Pancreas (tissue), 10 donors: ENCODE data around the gene MED14. TPM values are rescaled to one million over a fixed set of nuclear protein-coding genes. Genes with fewer than 3 reads are reported as not detected.

ENCODE experiments used
- ATAC-seq, 4 donors: fragments of 200-7000 bp; cut with Tn5 transposase; one replicate each; pipeline versions ENCODE4 v1.8.0 to v1.9.1; 2020; ENCODE audit warnings: mild to moderate bottlenecking in 4 of 4, moderate library complexity in 4 of 4
- DNase-seq, 6 donors: peaks; one replicate each; pipeline ENCODE4 v3.0.0-alpha.2; 2020
- FAIRE-seq: peaks from 2 replicates; lab custom pipeline; 2012; peaks lifted over from hg19 to GRCh38; lab: Jason Lieb, UNC
- H3K27ac ChIP-seq, 4 donors: fragments of 200-600 bp; sonication (generic); 1 replicate in 3 of 4; 2 replicates in 1 of 4; pipeline versions ENCODE4 v1.5.0 to v1.8.0; 2020
- H3K27me3 ChIP-seq, 4 donors: fragments of 200-600 bp; one replicate each; pipeline ENCODE4 v1.8.0; 2021
- H3K36me3 ChIP-seq, 3 donors: fragments of 200-600 bp; sonication (generic) in 1 of 3; one replicate each; pipeline versions ENCODE4 v1.5.0 to v1.8.0; 2020 to 2021
- H3K4me1 ChIP-seq, 3 donors: fragments of 200-600 bp; one replicate each; pipeline ENCODE4 v1.8.0; 2021
- H3K4me3 ChIP-seq, 4 donors: fragments of 200-600 bp; sonication (generic) in 2 of 4; one replicate each; pipeline versions ENCODE4 v1.5.0 to v1.8.0; 2020 to 2021
- H3K9me3 ChIP-seq, 4 donors: fragments of 200-600 bp; one replicate each; pipeline ENCODE4 v1.8.0; 2021
- WGBS, 2 donors: extraction: QIAGEN DNeasy Blood & Tissue Kit; methylation state at CpG; one replicate each; pipeline ENCODE4 v1.1.7; 2013; 5-methylcytosine and 5-hydroxymethylcytosine counted together
- intact Hi-C, 3 donors: fragments of 100-400 bp; cut with DNase I; formaldehyde crosslinking; loops; one replicate each; pipeline versions ENCODE4 v1.11.1 to v1.14.2; 2022
- polyA plus RNA-seq, 2 donors: library from polyadenylated mRNA; stranded (reverse); fragments of 200-250 nt; gene quantifications; one replicate each; pipeline ENCODE4 v1.2.3, GENCODE V29; 2013
- total RNA-seq, 6 donors: library from RNA; stranded (reverse); fragmentation: NEBNext Ultra II Directional in 4 of 6; extraction: Animal tissue kit (Norgen Biotek cat#: 25700) in 4 of 6; gene quantifications; one replicate each; pipeline versions ENCODE4 v1.2.1 to v1.2.4, GENCODE V29; 2021 to 2023
- TF ChIP-seq, protein P1 (sequence below), 4 donors: fragments of 200-600 bp; sonication (generic) in 3 of 4; IDR thresholded peaks; one replicate each; pipeline versions ENCODE4 v1.5.0 to v1.8.0; 2021; ENCODE audit warnings: antibody characterized with exemption in 4 of 4
- donor health status: healthy with polysubstance abuse.
- donor health status: DM: no; HTN: no; CAD: no; lungs with moderate emphysema.
- donor health status: DM: no; HTN: no; CAD: no.
- donor health status: control.
- donor health status: control.
- donor health status: Bipolar disorder and iron deficiency.
- donor health status: DM: yes; HTN: yes; CAD: no.
- donor health status: DM: no; HTN: no; CAD: no.
- donor health status: DM: no; HTN: no; CAD: no.
- donor health status: DM: yes; HTN: yes; CAD: no.

Gene MED14
- total and polyA plus RNA-seq, 8 donors, result 7.6 to 27.9 (median 16.3) TPM

DNA sequence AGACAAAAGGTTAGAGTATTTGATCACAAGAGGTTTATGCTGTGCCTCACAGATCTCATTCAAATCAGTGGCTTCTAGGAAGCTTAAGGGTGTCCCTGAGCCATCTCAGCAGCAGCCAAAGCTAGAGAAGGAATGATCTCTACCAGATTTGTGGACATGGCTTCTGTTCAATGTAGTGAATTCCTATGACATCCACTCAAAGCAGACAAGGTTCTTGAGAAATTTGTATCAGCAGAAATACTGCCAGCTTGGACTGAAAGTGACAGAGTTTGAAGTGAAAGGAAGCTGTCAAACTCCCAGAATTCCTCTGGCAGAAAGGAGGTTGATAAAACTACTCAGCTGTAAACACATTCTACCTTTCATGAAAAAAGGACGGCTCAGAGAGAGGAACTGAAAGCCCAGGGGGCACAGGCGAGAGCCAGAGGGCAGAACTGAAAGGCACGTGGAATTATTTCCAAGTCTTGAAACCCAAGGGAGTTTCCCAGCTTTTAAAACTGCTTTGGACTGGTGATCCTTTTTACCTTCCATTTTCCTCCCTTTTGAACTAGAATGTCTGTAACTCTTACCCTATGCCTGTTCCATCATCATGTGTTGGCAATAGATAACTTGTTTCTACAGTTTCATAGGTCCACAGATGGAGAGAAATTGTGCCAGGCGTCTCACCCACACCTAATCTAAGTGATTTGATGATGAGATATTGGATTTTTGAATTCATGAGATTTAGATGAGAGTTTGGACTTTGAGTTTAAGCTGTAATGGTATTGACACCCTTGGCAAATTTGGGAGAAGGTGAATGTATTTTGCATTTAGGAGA lies 14.5 kb upstream of the MED14 start:
- H3K4me3 ChIP-seq, result no peak overlapping the region
- FAIRE-seq, result no peak

DNA sequence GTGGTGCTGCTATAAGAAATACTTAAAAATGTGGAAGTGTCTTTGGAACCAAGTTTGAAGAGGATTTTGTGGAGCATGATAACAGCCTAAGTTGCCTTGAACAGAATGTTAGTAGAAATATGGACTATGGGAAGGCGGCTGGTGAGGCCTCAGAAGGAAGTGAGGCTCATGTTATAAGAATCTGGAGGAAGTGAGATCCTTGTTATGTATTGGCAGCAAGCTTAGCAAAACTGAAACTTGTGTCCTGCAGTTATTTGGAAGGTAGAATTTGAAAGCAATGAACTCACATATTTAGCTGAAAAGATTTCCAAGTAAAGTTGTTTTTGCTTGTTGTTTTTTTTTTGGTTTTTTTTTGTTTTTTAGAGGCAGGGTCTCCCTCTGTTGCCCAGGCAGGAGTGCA lies 13.6 kb upstream of the MED14 start:
- Histone ChIP-seq H3K9me3 (no peaks in the 10 kb centered on the region), H3K4me3 (no peak overlapping the region), H3K4me1 (no peaks in the 10 kb centered on the region), H3K27ac (no peak overlapping the region), H3K27me3 (peaks cover 0 to 32% (median 2%) of the 10 kb centered on the region in 4 donors), H3K36me3 (no peaks in the 10 kb centered on the region)
- DNase-seq (no peak), ATAC-seq (no peak), FAIRE-seq (no peak)
- WGBS, 2 donors, result 55 to 71% methylated on average over 1 of the region's 1 CpG
- TF ChIP-seq, protein P1, sequence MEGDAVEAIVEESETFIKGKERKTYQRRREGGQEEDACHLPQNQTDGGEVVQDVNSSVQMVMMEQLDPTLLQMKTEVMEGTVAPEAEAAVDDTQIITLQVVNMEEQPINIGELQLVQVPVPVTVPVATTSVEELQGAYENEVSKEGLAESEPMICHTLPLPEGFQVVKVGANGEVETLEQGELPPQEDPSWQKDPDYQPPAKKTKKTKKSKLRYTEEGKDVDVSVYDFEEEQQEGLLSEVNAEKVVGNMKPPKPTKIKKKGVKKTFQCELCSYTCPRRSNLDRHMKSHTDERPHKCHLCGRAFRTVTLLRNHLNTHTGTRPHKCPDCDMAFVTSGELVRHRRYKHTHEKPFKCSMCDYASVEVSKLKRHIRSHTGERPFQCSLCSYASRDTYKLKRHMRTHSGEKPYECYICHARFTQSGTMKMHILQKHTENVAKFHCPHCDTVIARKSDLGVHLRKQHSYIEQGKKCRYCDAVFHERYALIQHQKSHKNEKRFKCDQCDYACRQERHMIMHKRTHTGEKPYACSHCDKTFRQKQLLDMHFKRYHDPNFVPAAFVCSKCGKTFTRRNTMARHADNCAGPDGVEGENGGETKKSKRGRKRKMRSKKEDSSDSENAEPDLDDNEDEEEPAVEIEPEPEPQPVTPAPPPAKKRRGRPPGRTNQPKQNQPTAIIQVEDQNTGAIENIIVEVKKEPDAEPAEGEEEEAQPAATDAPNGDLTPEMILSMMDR (IDR thresholded peaks at IDR 0.05), result no peak
- intact Hi-C loops, result no loop called here

More for the DNA sequence above, 14.5 kb upstream of the MED14 start:
- Histone ChIP-seq H3K27ac (no peak overlapping the region), H3K4me1 (no peaks in the 10 kb centered on the region), H3K36me3 (no peaks in the 10 kb centered on the region), H3K27me3 (peaks cover 0 to 30% (median 1%) of the 10 kb centered on the region in 4 donors), H3K9me3 (no peaks in the 10 kb centered on the region)
- WGBS, 2 donors, result 34 to 49% methylated on average over 4 of the region's 4 CpGs
- peak in 2 of 4 donors; percentile 11 to 36 for ATAC-seq
- TF ChIP-seq, protein P1 (IDR thresholded peaks at IDR 0.05), result no peak
- no peak for DNase-seq
- intact Hi-C loops, result no loop called here

DNA sequence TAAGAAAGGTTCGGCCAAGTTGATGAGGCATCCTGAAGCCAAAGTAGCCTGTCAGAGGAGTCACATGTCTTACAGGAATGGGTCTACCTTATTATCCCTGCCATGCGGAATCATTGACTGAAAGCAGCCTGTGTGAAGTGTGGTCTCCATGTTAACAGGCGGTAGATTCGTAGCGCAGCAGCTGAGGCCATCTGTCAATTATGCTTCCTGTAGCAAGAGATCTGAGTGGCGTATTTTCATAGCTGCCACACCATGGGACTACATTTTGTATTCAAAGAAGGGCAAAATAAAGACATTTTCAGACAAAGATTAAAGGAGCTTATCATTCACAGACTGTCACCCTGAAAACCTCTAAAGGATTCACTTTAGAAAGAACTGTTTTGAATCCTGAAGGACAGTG lies 11.2 kb upstream of the MED14 start:
- TF ChIP-seq, protein P1 (IDR thresholded peaks at IDR 0.05), result no peak
- Histone ChIP-seq H3K27me3 (peaks cover 0 to 21% (median 2%) of the 10 kb centered on the region in 4 donors), H3K4me3 (no peak overlapping the region), H3K27ac (no peak overlapping the region), H3K36me3 (no peaks in the 10 kb centered on the region), H3K4me1 (no peaks in the 10 kb centered on the region), H3K9me3 (no peaks in the 10 kb centered on the region)
- intact Hi-C loops, result no loop called here
- WGBS, 2 donors, result 83 to 90% methylated on average over 6 of the region's 6 CpGs
- ATAC-seq (no peak), DNase-seq (no peak), FAIRE-seq (no peak)

DNA sequence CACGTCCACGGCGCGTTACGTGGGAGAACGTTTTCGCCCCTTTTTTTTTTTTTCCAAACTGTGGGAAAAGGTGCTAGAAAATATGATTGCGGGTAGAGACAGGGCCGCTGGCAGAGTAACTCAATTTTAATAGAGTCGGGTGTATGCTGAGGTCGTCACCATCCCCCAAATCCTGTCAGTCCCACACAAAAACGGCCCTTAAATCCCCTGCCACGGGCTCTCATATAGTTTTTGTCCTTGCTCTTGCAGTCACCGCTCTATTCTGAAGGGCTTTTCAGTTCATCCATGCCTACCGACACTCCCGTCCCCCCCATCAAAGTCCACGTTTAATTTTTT lies 796 bp upstream of the MED14 start:
- Histone ChIP-seq H3K36me3 (no peaks in the 10 kb centered on the region), H3K27ac (peak overlapping the region; percentile 90 to 93 (median 92)), H3K9me3 (no peaks in the 10 kb centered on the region), H3K4me3 (peak overlapping the region; percentile 64 to 95 (median 79)), H3K27me3 (peaks cover 0 to 8% (median 0%) of the 10 kb centered on the region in 4 donors), H3K4me1 (peaks cover 0 to 9% (median 4%) of the 10 kb centered on the region in 3 donors)
- DNase-seq (no peak), ATAC-seq (peak in 3 of 4 donors; percentile 8 to 36 (median 21)), FAIRE-seq (no peak)
- intact Hi-C loops, result no loop called here
- TF ChIP-seq, protein P1 (IDR thresholded peaks at IDR 0.05), result no peak
- WGBS, 2 donors, result 0 to 1% methylated on average over 17 of the region's 17 CpGs

DNA sequence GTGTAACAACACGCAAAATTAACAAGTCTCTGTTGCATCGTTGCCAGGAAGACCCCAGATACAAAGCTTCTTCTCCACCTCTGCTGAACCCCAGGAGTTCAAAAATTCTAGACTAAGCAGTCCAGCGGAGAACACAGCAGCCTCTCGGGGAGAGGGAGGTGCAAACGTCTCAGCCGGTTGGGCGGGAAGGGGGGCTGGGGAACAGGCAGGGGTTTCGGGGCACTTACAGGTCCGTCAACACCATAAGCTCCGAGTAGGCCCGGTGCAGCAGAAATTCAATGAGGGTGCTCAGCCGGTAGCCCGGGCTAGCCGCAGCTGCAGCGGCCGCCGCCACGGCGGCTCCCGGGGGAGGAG lies 394 bp downstream of the MED14 start:
- Histone ChIP-seq H3K36me3 (no peaks in the 10 kb centered on the region), H3K9me3 (no peaks in the 10 kb centered on the region), H3K4me1 (peaks cover 0 to 9% (median 4%) of the 10 kb centered on the region in 3 donors), H3K4me3 (peak overlapping the region; percentile 64 to 95 (median 79)), H3K27me3 (no peaks in the 10 kb centered on the region), H3K27ac (peak overlapping the region; percentile 90 to 93 (median 92))
- peak in 2 of 6 donors; percentile 7 to 37 for DNase-seq
- intact Hi-C loops, result no loop called here
- FAIRE-seq, result no peak
- TF ChIP-seq, protein P1 (IDR thresholded peaks at IDR 0.05), result no peak
- ATAC-seq, result peak in 1 of 4 donors; percentile 1
- 0 to 1% methylated on average over 18 to 20 of the region's 20 CpGs for WGBS, 2 donors
